ENCODE results near the gene PDE4B. TPM values are rescaled to one million over a fixed set of nuclear protein-coding genes. Genes with fewer than 3 reads are reported as not detected.

The PDE4B gene
- total and polyA plus RNA-seq, 10 of the 15 experiments (the other 5 are each of a cell fraction or from before 2014, with no cell fraction given), result 3.0 to 13.2 (median 5.7) TPM

DNA sequence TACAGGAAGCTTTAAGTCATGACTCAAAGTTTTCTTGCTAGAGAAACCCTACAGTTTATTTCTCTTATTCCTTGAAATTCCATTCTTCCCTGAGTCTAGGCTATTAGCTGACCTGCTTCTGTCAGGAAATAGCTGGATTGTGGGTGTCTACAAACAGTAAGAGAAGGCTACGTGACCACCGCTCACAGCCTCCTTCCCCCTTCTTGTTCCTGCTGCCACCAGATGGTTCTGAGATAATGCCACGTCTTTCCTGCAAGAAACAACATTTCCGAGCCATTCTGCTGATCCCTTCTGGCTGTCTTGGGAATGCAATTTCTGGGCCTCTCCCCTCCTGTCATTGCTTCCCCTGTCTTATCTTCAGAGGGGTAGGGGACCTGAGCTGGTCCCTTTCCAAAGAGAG is 612.4 kb downstream of the PDE4B start:
- CTCF ChIA-PET, result interaction anchor here (0.7 to 3.5 kb wide), 8 partner anchors 9 to 63 kb away, joined by 3 to 25 read pairs (median 3); no protein-coding TSS in a partner anchor
- Histone ChIP-seq H3K9me3 (replicated peaks; ENCODE audit: control insufficient read depth, insufficient read depth, low read length) (no peaks in the 10 kb centered on the region; the same call in 1 of the 3 replicates), H3K27ac (ENCODE audit: control insufficient read depth, insufficient read depth) (no peak overlapping the region), H2AFZ (ENCODE audit: control insufficient read depth, low read depth, low read length) (no peak overlapping the region), H3K4me2 (ENCODE audit: control insufficient read depth, insufficient read depth) (no peak overlapping the region), H3K4me1 (ENCODE audit: control insufficient read depth, insufficient read depth, low read length) (peaks cover 32% of the 10 kb centered on the region), H3K36me3 (ENCODE audit: control insufficient read depth in 2 of 2, insufficient read depth in 2 of 2, low read length in 1 of 2) (no peaks in the 10 kb centered on the region), H3K9ac (ENCODE audit: control insufficient read depth, insufficient read depth, low read length) (no peak overlapping the region), H3K27me3 (replicated peaks in 1 of 2; ENCODE audit: control insufficient read depth in 2 of 2, insufficient read depth in 2 of 2, low read length in 1 of 2) (no peaks in the 10 kb centered on the region), H4K20me1 (ENCODE audit: control insufficient read depth, insufficient read depth) (no peaks in the 10 kb centered on the region), H3K79me2 (ENCODE audit: control insufficient read depth, insufficient read depth, low read length) (no peaks in the 10 kb centered on the region), H3K4me3 (no peak overlapping the region)
- TF ChIP-seq SUPT20H (IDR thresholded peaks at IDR 0.05; ENCODE audit: borderline replicate concordance, control insufficient read depth, low read depth, low read length) (no peak), JUNB (IDR thresholded peaks at IDR 0.05) (no peak), NFXL1 (IDR thresholded peaks at IDR 0.05; ENCODE audit: borderline replicate concordance) (no peak), IKZF1 (conservative IDR thresholded peaks at IDR 0.05) (no peak), GATAD2B (conservative IDR thresholded peaks at IDR 0.05; ENCODE audit: low read depth) (no peak), TARDBP (IDR thresholded peaks at IDR 0.05; ENCODE audit: borderline replicate concordance) (no peak), CHD1 (IDR thresholded peaks at IDR 0.05; ENCODE audit: low read depth, low read length) (no peak), TAF1 (IDR thresholded peaks at IDR 0.05; ENCODE audit: borderline replicate concordance, low read depth, low read length) (no peak), KDM1A (IDR thresholded peaks at IDR 0.05; ENCODE audit: borderline replicate concordance) (no peak), ZNF217 (IDR thresholded peaks at IDR 0.05) (no peak), SIN3A (IDR thresholded peaks at IDR 0.05; ENCODE audit: low read depth, low read length) (no peak), NFIC (IDR thresholded peaks at IDR 0.05; ENCODE audit: low read depth, low read length) (no peak), NR2F1 (conservative IDR thresholded peaks at IDR 0.05) (no peak), RAD21 (IDR thresholded peaks at IDR 0.05; ENCODE audit: insufficient read depth, low read depth, low read length) (no peak), FOXK2 (IDR thresholded peaks at IDR 0.05) (no peak)
- TF ChIP-seq, protein P1, sequence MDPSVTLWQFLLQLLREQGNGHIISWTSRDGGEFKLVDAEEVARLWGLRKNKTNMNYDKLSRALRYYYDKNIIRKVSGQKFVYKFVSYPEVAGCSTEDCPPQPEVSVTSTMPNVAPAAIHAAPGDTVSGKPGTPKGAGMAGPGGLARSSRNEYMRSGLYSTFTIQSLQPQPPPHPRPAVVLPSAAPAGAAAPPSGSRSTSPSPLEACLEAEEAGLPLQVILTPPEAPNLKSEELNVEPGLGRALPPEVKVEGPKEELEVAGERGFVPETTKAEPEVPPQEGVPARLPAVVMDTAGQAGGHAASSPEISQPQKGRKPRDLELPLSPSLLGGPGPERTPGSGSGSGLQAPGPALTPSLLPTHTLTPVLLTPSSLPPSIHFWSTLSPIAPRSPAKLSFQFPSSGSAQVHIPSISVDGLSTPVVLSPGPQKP (IDR thresholded peaks at IDR 0.05; ENCODE audit: low read depth, low read length), result no peak
- TF ChIP-seq, protein P2, sequence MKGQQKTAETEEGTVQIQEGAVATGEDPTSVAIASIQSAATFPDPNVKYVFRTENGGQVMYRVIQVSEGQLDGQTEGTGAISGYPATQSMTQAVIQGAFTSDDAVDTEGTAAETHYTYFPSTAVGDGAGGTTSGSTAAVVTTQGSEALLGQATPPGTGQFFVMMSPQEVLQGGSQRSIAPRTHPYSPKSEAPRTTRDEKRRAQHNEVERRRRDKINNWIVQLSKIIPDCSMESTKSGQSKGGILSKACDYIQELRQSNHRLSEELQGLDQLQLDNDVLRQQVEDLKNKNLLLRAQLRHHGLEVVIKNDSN (IDR thresholded peaks at IDR 0.05; ENCODE audit: borderline replicate concordance, extremely low read length, insufficient read depth, low read depth, low read length), result no peak
- TF ChIP-seq, protein P3, sequence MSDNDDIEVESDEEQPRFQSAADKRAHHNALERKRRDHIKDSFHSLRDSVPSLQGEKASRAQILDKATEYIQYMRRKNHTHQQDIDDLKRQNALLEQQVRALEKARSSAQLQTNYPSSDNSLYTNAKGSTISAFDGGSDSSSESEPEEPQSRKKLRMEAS (IDR thresholded peaks at IDR 0.05; ENCODE audit: low read depth, low read length), result no peak
- TF ChIP-seq, protein P4, sequence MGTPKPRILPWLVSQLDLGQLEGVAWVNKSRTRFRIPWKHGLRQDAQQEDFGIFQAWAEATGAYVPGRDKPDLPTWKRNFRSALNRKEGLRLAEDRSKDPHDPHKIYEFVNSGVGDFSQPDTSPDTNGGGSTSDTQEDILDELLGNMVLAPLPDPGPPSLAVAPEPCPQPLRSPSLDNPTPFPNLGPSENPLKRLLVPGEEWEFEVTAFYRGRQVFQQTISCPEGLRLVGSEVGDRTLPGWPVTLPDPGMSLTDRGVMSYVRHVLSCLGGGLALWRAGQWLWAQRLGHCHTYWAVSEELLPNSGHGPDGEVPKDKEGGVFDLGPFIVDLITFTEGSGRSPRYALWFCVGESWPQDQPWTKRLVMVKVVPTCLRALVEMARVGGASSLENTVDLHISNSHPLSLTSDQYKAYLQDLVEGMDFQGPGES (IDR thresholded peaks at IDR 0.05), result no peak
- TF ChIP-seq, protein P5, sequence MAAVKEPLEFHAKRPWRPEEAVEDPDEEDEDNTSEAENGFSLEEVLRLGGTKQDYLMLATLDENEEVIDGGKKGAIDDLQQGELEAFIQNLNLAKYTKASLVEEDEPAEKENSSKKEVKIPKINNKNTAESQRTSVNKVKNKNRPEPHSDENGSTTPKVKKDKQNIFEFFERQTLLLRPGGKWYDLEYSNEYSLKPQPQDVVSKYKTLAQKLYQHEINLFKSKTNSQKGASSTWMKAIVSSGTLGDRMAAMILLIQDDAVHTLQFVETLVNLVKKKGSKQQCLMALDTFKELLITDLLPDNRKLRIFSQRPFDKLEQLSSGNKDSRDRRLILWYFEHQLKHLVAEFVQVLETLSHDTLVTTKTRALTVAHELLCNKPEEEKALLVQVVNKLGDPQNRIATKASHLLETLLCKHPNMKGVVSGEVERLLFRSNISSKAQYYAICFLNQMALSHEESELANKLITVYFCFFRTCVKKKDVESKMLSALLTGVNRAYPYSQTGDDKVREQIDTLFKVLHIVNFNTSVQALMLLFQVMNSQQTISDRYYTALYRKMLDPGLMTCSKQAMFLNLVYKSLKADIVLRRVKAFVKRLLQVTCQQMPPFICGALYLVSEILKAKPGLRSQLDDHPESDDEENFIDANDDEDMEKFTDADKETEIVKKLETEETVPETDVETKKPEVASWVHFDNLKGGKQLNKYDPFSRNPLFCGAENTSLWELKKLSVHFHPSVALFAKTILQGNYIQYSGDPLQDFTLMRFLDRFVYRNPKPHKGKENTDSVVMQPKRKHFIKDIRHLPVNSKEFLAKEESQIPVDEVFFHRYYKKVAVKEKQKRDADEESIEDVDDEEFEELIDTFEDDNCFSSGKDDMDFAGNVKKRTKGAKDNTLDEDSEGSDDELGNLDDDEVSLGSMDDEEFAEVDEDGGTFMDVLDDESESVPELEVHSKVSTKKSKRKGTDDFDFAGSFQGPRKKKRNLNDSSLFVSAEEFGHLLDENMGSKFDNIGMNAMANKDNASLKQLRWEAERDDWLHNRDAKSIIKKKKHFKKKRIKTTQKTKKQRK (IDR thresholded peaks at IDR 0.05; ENCODE audit: low read depth, low read length), result no peak
- RAD21 ChIA-PET (ENCODE audit: unreplicated experiment), result interaction anchor here (1.0 to 1.5 kb wide), 5 partner anchors 9 to 123 kb away, joined by 3 to 10 read pairs (median 5); no protein-coding TSS in a partner anchor
- SMC1A ChIA-PET (ENCODE audit: uncharacterized antibody, unreplicated experiment), result interaction anchor here (1.1 to 3.6 kb wide), 4 partner anchors 9 to 58 kb away, joined by 4 to 19 read pairs (median 11); no protein-coding TSS in a partner anchor
- POLR2A ChIA-PET, result no interaction called here
- WGBS (ENCODE audit: insufficient coverage, insufficient replicate concordance, low lambda C conversion rate, missing lambda C conversion rate), result 82% methylated on average over 4 of the region's 4 CpGs
- no peak for DNase-seq (ENCODE audit: low read depth, low spot score)
- no peak for ATAC-seq
- intact Hi-C loops (cut with micrococcal nuclease; ENCODE audit: unreplicated experiment), result no loop called here
- in situ Hi-C loops (cut with MboI), result no loop called here
- BruUV-seq (replicated peaks), result no TSS peak
- no peak for FAIRE-seq

Data from GM12878 (cell line).